ENCODE results near the gene OR5K1. TPM values are rescaled to one million over a fixed set of nuclear protein-coding genes. Genes with fewer than 3 reads are reported as not detected.
A peak's percentile ranks its signal among the peaks of the same experiment; 100 is the strongest.

Gene OR5K1
- not detected in 2 replicates for total RNA-seq (2014; rRNA removed; shearing (Covaris generic))

GRCh38 chr3:98462901-98463300 lies at the start of gene OR5K1:
TSS of gene OR5K1 (plus strand) at chr3:98463201. CDS start at chr3:98469577, 6,376 bp downstream.
- DNase-seq (ENCODE audit: low read depth) = no peak

GRCh38 chr3:98432575-98432974 lies 30.4 kb upstream of the OR5K1 start:
- no peak for DNase-seq (ENCODE audit: low read depth)

- no peak for DNase-seq (ENCODE audit: low read depth)
These were observed 29.2 kb upstream of the OR5K1 start for GRCh38 chr3:98433764-98434163.

GRCh38 chr3:98434412-98434811 lies 28.6 kb upstream of the OR5K1 start:
- DNase-seq (ENCODE audit: low read depth) = no peak

GRCh38 chr3:98440283-98440682 lies 22.7 kb upstream of the OR5K1 start:
- DNase-seq (ENCODE audit: low read depth) = no peak

GRCh38 chr3:98445949-98446406 lies 17.0 kb upstream of the OR5K1 start:
- no peak for DNase-seq (ENCODE audit: low read depth)

GRCh38 chr3:98449606-98450193 lies 13.3 kb upstream of the OR5K1 start:
- no peak for DNase-seq (ENCODE audit: low read depth)

GRCh38 chr3:98450372-98450771 lies 12.6 kb upstream of the OR5K1 start:
- DNase-seq (ENCODE audit: low read depth) = no peak

- no peak for DNase-seq (ENCODE audit: low read depth)
These were observed 9.2 kb upstream of the OR5K1 start for GRCh38 chr3:98453827-98454226.

GRCh38 chr3:98454929-98455328 lies 8.1 kb upstream of the OR5K1 start:
- no peak for DNase-seq (ENCODE audit: low read depth)

- no peak for DNase-seq (ENCODE audit: low read depth)
These were observed 5.5 kb upstream of the OR5K1 start for GRCh38 chr3:98457543-98457942.

GRCh38 chr3:98460220-98460619 lies 2.8 kb upstream of the OR5K1 start:
- DNase-seq (ENCODE audit: low read depth) = no peak

- DNase-seq (ENCODE audit: low read depth) = no peak
These were observed 19.9 kb downstream of the OR5K1 start for GRCh38 chr3:98482717-98483482.

- no peak for DNase-seq (ENCODE audit: low read depth)
These were observed 20.6 kb downstream of the OR5K1 start for GRCh38 chr3:98483626-98484025.

GRCh38 chr3:98497381-98497780 lies 34.4 kb downstream of the OR5K1 start, which contains the start of gene OR5K2:
TSS of gene OR5K2 (plus strand) at chr3:98497681. CDS start at chr3:98497681, 0 bp downstream.
- DNase-seq (ENCODE audit: low read depth) = no peak

GRCh38 chr3:98500019-98500418 lies 37.0 kb downstream of the OR5K1 start:
- peak; percentile 27 for DNase-seq (ENCODE audit: low read depth)

- no peak for DNase-seq (ENCODE audit: low read depth)
These were observed 38.3 kb downstream of the OR5K1 start for GRCh38 chr3:98501270-98501669.

GRCh38 chr3:98501863-98502576 lies 39.0 kb downstream of the OR5K1 start:
- no peak for DNase-seq (ENCODE audit: low read depth)

GRCh38 chr3:98504539-98504938 lies 41.5 kb downstream of the OR5K1 start:
- peak; percentile 23 for DNase-seq (ENCODE audit: low read depth)

- DNase-seq (ENCODE audit: low read depth) = no peak
These were observed 45.6 kb downstream of the OR5K1 start for GRCh38 chr3:98508582-98508981.

GRCh38 chr3:98512576-98512975 lies 49.6 kb downstream of the OR5K1 start:
- no peak for DNase-seq (ENCODE audit: low read depth)

- DNase-seq (ENCODE audit: low read depth) = peak; percentile 59
These were observed 50.1 kb downstream of the OR5K1 start for GRCh38 chr3:98513091-98513511.

GRCh38 chr3:98513736-98514135 lies 50.7 kb downstream of the OR5K1 start:
- no peak for DNase-seq (ENCODE audit: low read depth)

All from Daoy (cell line).